HEK293 (cell line): ENCODE measurements around the gene SFTPD.

ENCODE experiments used
- CTCF ChIA-PET: fragments of 350-600 bp; formaldehyde crosslinking; extraction: SDS; loops from one replicate; lab custom pipeline; 2021; ENCODE audit warnings: antibody characterized with exemption; lab: Yijun Ruan, JAX
- POLR2A ChIA-PET: fragments of 300-600 bp; formaldehyde crosslinking; extraction: SDS; loops from one replicate; lab custom pipeline; 2020; ENCODE audit warnings: antibody characterized with exemption, inconsistent platforms; lab: Yijun Ruan, JAX
- H3K27ac ChIP-seq: fragments of 200-500 bp; sonication (Bioruptor generic); 2 replicates; pipeline ENCODE4 v1.5.1; 2014; ENCODE audit warnings: low read depth, low read length, control low read depth, inconsistent platforms; ENCODE audit errors: extremely low read depth
- H3K36me3 ChIP-seq, 2 experiments: fragments of 200-500 bp in 1 of 2; sonication (Bioruptor generic) in 1 of 2; 1 replicate in 1 of 2; 2 replicates in 1 of 2; pipeline ENCODE4 v1.5.1; 2014 to 2017; ENCODE audit warnings: inconsistent platforms in 2 of 2, low read length in 2 of 2; ENCODE audit not compliant: control insufficient read depth in 2 of 2, insufficient read depth in 1 of 2
- H3K4me1 ChIP-seq: fragments of 200-500 bp; sonication (Bioruptor generic); 2 replicates; pipeline ENCODE4 v1.5.1; 2014; ENCODE audit warnings: mild to moderate bottlenecking, low read length, inconsistent platforms; ENCODE audit not compliant: control insufficient read depth, insufficient read depth
- H3K4me3 ChIP-seq: 2 replicates; pipeline ENCODE4 v1.5.1; 2011; ENCODE audit warnings: low read depth, mild to moderate bottlenecking, control low read depth, low read length, moderate library complexity
- H3K9me3 ChIP-seq: fragments of 200-500 bp; sonication (Bioruptor generic); 2 replicates; pipeline ENCODE4 v1.5.1; 2014; ENCODE audit warnings: low read depth, low read length, inconsistent platforms; ENCODE audit not compliant: control insufficient read depth, insufficient read depth
- FEZF1 ChIP-seq: fragments of 450-650 bp; formaldehyde crosslinking; IDR thresholded peaks from 2 replicates; pipeline ENCODE4 v1.5.1; 2016; ENCODE audit warnings: missing biosample characterization, missing genetic modification characterization
- HOXD13 ChIP-seq: sonication (generic); formaldehyde crosslinking; IDR thresholded peaks from 2 replicates; pipeline ENCODE4 v1.8.0; 2022; ENCODE audit warnings: missing genetic modification reagents, borderline replicate concordance
- KLF8 ChIP-seq: fragments of 450-650 bp; formaldehyde crosslinking; IDR thresholded peaks from 2 replicates; pipeline ENCODE4 v1.5.1; 2016; ENCODE audit warnings: missing biosample characterization, missing genetic modification characterization
- OSR2 ChIP-seq: fragments of 450-650 bp; formaldehyde crosslinking; IDR thresholded peaks from 2 replicates; pipeline ENCODE4 v1.5.1; 2016; ENCODE audit warnings: missing biosample characterization, missing genetic modification characterization
- PRDM6 ChIP-seq: fragments of 450-650 bp; formaldehyde crosslinking; IDR thresholded peaks from 2 replicates; pipeline ENCODE4 v1.5.1; 2017; ENCODE audit warnings: missing biosample characterization, missing genetic modification characterization
- SCRT2 ChIP-seq: fragments of 450-650 bp; formaldehyde crosslinking; IDR thresholded peaks from 2 replicates; pipeline ENCODE4 v1.5.1; 2016; ENCODE audit warnings: missing biosample characterization, missing genetic modification characterization
- SP2 ChIP-seq: fragments of 450-650 bp; formaldehyde crosslinking; IDR thresholded peaks from 2 replicates; pipeline ENCODE4 v1.5.1; 2016; ENCODE audit warnings: missing biosample characterization, missing genetic modification characterization
- SP3 ChIP-seq: fragments of 450-650 bp; formaldehyde crosslinking; IDR thresholded peaks from 2 replicates; pipeline ENCODE4 v1.5.1; 2016; ENCODE audit warnings: missing biosample characterization, missing genetic modification characterization
- TCF7L2 ChIP-seq: IDR thresholded peaks from 2 replicates; pipeline ENCODE4 v1.6.1; 2011; ENCODE audit warnings: low read depth, mild to moderate bottlenecking, inconsistent platforms, low read length, moderate library complexity, borderline replicate concordance
- TSHZ1 ChIP-seq: fragments of 450-650 bp; formaldehyde crosslinking; IDR thresholded peaks from 2 replicates; pipeline ENCODE4 v1.5.1; 2016; ENCODE audit warnings: missing biosample characterization, missing genetic modification characterization, borderline replicate concordance
- ZBTB6 ChIP-seq: fragments of 450-650 bp; formaldehyde crosslinking; IDR thresholded peaks from 2 replicates; pipeline ENCODE4 v1.5.1; 2017; ENCODE audit warnings: missing biosample characterization, missing genetic modification characterization
- ZFHX2 ChIP-seq: fragments of 450-650 bp; formaldehyde crosslinking; conservative IDR thresholded peaks from 2 replicates; pipeline ENCODE4 v1.5.1; 2016; ENCODE audit warnings: missing biosample characterization, missing genetic modification characterization
- ZNF133 ChIP-seq: fragments of 450-650 bp; formaldehyde crosslinking; IDR thresholded peaks from 2 replicates; pipeline ENCODE4 v1.5.1; 2016; ENCODE audit warnings: missing biosample characterization, missing genetic modification characterization
- ZNF138 ChIP-seq: fragments of 450-650 bp; formaldehyde crosslinking; IDR thresholded peaks from 2 replicates; pipeline ENCODE4 v1.5.1; 2016; ENCODE audit warnings: missing biosample characterization, missing genetic modification characterization, borderline replicate concordance
- ZNF174 ChIP-seq: fragments of 450-650 bp; formaldehyde crosslinking; IDR thresholded peaks from 2 replicates; pipeline ENCODE4 v1.5.0; 2017; ENCODE audit warnings: missing biosample characterization, mild to moderate bottlenecking, missing genetic modification characterization
- ZNF248 ChIP-seq: fragments of 450-650 bp; formaldehyde crosslinking; IDR thresholded peaks from 2 replicates; pipeline ENCODE4 v1.5.1; 2017; ENCODE audit warnings: missing biosample characterization, missing genetic modification characterization
- ZNF280C ChIP-seq: fragments of 450-650 bp; formaldehyde crosslinking; IDR thresholded peaks from 2 replicates; pipeline ENCODE4 v1.5.1; 2016; ENCODE audit warnings: missing biosample characterization, missing genetic modification characterization
- ZNF580 ChIP-seq: fragments of 450-650 bp; formaldehyde crosslinking; IDR thresholded peaks from 2 replicates; pipeline ENCODE4 v1.5.1; 2016; ENCODE audit warnings: missing biosample characterization, missing genetic modification characterization
- ZNF610 ChIP-seq: fragments of 450-650 bp; formaldehyde crosslinking; IDR thresholded peaks from 2 replicates; pipeline ENCODE4 v1.5.1; 2016; ENCODE audit warnings: missing biosample characterization, missing genetic modification characterization, borderline replicate concordance
- ZNF792 ChIP-seq: fragments of 450-650 bp; formaldehyde crosslinking; IDR thresholded peaks from 2 replicates; pipeline ENCODE4 v1.5.1; 2016; ENCODE audit warnings: missing biosample characterization, missing genetic modification characterization

Gene SFTPD

GRCh38 chr10:79910836-79911235 is 38.1 kb downstream of the SFTPD start:
- Histone ChIP-seq H3K27ac (no peak overlapping the region), H3K4me1 (no peaks in the 10 kb centered on the region), H3K9me3 (no peaks in the 10 kb centered on the region), H3K36me3 (peaks cover 0 to 6% of the 10 kb centered on the region in 2 experiments; a peak in 2 of 3 replicates), H3K4me3 (no peak overlapping the region)
- TF ChIP-seq ZNF580 (tag by site-specific recombination), result no peak
- TF ChIP-seq PRDM6 (tag by site-specific recombination), result no peak
- no peak for TF ChIP-seq OSR2
- TF ChIP-seq SCRT2 (tag by site-specific recombination), result no peak
- no peak for TF ChIP-seq HOXD13 (CRISPR knock-in tag)
- no peak for TF ChIP-seq ZNF138
- TF ChIP-seq ZNF133, result no peak
- TF ChIP-seq ZNF174 (tag by site-specific recombination), result no peak
- TF ChIP-seq KLF8, result no peak
- TF ChIP-seq FEZF1 (tag by site-specific recombination), result no peak
- TF ChIP-seq ZNF792 (tag by site-specific recombination), result no peak
- no peak for TF ChIP-seq ZBTB6
- TF ChIP-seq ZFHX2 (tag by site-specific recombination), result no peak
- ChIA-PET POLR2A (no interaction called here), CTCF (interaction anchor here (1.1 to 1.5 kb wide), 2 partner anchors 8 to 18 kb away, joined by 3 to 5 read pairs; no protein-coding TSS in a partner anchor)

GRCh38 chr10:79910344-79910743 is 38.6 kb downstream of the SFTPD start:
- POLR2A ChIA-PET, result no interaction called here
- H3K36me3 ChIP-seq, result peaks cover 0 to 6% of the 10 kb centered on the region in 2 experiments; a peak in 2 of 3 replicates
- no peaks in the 10 kb centered on the region for H3K4me1 ChIP-seq
- CTCF ChIA-PET, result interaction anchor here (1.1 to 1.5 kb wide), 2 partner anchors 9 to 18 kb away, joined by 3 to 5 read pairs; no protein-coding TSS in a partner anchor
- H3K4me3 ChIP-seq, result no peak overlapping the region
- TF ChIP-seq SP3 (no peak), ZNF248 (no peak), TCF7L2 (no peak), ZNF280C (tag by site-specific recombination) (no peak), ZNF610 (no peak), TSHZ1 (no peak), SP2 (no peak), ZNF138 (no peak)
- TF ChIP-seq, all 188 proteins: peak for 0
- Histone ChIP-seq H3K9me3 (no peaks in the 10 kb centered on the region), H3K27ac (no peak overlapping the region)
